GM19397 (cell line): Measurements from ENCODE around the gene SERPINE2.

ENCODE experiments used
- ATAC-seq: cut with Tn5 transposase; IDR thresholded peaks from one replicate; pipeline ENCODE4 v1.9.1; 2021; ENCODE audit warnings: mild to moderate bottlenecking, moderate library complexity; ENCODE audit not compliant: unreplicated experiment

Gene SERPINE2, protein sequence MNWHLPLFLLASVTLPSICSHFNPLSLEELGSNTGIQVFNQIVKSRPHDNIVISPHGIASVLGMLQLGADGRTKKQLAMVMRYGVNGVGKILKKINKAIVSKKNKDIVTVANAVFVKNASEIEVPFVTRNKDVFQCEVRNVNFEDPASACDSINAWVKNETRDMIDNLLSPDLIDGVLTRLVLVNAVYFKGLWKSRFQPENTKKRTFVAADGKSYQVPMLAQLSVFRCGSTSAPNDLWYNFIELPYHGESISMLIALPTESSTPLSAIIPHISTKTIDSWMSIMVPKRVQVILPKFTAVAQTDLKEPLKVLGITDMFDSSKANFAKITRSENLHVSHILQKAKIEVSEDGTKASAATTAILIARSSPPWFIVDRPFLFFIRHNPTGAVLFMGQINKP

GRCh38 chr2:224039080-224039769, at the start of gene SERPINE2:
Gene SERPINE2, minus strand, starts transcription at chr2:224039286. Its CDS starts 37,386 bp downstream, at chr2:224001900.
- ATAC-seq, result peak; percentile 59

DNA sequence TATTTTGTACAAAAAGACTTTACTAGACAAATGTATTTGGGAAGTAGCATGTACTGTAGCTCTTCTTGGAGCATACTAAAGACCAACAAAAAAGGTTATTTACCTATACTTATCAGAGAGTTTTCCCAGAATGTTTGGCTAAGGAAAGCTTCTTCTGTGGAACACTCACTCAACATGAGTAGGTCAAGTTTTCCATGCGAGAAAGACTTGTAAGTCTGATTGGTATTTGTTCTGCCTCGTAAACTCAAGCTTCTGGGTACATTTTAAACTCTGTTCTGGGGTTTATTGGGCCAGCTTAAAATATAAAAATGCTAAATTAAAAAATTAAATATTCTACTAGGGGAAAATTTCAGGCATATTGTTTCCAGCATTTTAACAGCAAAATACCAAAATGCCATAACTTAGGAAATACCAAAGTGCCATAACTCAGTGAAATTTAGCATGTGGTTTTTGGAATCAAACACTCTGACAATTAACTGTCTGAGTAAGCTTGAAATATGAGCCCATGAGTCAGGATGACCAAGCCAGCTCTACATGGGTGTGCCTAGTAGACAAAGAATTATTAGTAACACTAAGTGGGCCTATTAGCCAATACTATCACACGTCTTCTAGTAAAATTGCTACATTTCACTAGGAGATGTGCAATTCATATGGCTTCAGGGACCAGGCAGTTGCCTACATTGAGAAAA, 47.3 kb upstream of the SERPINE2 start:
- ATAC-seq, result no peak

DNA sequence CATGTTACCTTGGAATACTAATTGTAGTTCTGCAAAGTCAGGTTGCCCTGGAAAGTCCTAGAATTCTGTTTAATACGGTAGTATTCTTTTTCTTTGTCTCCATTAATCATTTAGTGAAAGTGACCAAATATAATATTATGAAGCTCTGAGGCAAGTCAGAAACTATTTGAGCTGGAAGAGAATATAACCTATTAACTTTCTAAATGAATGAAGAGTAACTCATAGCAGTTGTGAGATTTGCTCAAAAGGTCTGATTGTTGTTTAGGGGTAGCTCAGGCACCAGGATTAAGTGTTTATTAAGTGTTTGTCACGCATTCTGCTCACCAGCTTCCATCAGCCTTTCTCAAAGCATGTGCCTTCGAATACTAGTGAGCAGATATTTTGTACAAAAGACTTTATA, 46.7 kb upstream of the SERPINE2 start:
- no peak for ATAC-seq

GRCh38 chr2:224085246-224085645, 46.2 kb upstream of the SERPINE2 start:
- no peak for ATAC-seq

DNA sequence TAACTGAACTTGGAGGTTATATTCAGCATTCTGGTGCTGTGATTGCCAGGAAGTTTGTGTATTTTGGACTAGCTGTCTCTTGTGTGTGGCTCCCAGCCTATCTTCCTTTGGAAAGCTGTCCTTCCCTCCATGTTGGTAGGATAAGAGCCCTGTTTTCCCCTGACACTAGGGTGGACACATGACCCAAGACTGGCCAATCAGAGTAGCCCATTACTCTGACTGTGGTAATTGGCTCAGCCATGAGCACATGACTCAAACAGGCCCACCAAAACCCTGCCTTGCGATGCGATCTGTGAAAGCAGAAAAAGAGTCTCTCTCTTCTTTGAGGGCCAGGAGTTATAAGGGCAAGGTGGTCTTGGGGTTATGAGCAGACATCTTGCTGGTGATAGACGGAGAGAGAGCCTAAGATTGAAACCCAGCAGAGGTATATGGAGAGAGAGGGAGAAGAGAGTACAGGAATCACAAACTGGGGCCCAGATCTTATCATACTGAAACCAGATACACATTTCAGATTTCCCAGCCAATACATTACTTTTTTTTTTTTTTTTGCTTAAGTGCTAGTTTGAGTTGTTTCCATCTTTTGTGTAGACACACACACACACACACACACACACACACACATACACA, 45.3 kb upstream of the SERPINE2 start:
- ATAC-seq, result no peak

DNA sequence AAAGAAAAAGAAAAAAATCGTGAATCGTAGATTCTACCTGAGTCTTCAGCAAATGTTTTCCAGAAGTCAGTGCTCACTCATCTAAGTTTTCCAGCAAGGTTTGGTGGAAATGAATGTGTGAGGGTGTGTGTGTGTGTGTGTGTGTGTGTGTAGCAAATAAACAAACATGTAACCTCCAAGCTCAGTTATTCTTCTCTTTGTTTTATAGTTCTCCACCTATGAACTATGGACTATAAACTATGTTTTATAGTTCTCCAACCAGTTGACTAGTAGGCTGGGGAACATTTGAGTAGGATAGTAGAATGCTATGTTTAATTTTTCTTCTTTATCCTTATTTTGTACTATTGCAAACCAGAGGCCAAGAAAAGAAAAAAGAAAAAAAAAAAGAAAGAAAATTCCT, 44.6 kb upstream of the SERPINE2 start:
- no peak for ATAC-seq

DNA sequence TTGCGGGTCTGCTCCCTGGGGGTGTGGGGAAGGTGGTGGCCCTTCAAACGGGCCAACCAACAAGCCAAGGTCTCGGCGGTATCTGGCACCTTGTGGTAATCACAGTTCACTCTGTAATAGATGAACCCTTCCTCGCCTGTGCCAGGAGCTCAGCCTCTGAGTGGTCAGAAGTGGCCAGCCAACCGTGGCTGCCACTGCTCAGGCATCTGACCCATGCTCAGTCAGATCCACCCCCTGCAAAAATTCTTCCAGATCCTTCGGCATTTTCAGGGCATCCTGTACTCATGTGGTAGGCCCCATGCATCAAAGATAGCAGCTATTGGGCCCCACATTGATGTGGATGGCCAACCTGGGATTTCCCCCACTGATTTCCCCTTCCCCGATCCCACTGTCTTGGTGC, 39.6 kb upstream of the SERPINE2 start:
- ATAC-seq, result no peak

DNA sequence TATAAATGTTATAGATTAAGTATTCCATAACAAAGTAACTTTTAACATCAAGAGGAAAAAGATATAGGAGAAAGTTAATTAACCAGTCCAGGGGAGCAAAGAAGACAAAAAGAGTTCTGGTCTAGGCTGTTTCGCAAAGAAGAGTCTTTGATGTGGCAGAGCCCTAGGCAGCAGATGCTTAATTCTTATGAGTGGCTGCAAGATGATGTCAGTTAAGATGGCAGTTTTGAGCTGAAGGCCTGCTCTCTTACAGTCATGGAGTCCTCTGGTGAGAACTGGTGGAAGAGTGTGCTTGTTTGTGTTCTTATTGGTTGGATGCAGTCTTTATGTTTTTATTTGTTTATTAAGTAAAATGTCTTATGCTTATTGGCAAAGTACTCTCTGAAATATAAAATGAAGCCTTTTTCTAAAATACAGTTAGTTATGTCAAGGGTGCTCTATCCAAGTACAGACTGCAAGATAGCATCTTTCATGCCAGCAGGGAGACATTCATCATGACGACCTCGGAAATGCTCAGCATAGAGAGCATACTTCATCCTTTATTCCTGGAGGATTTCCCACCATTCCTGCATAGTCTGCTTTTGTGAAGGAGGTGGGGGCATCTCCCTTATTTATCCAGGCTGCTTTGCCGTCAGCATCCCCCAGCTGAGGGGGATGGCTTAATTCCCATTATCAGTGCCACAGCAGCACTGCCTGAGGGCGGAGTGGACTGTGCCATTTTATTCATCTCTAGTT, 38.9 kb upstream of the SERPINE2 start:
- ATAC-seq, result no peak

- no peak for ATAC-seq
Measured at GRCh38 chr2:224075588-224075987, 36.5 kb upstream of the SERPINE2 start.

- ATAC-seq, result no peak
Measured at GRCh38 chr2:224073676-224074075, 34.6 kb upstream of the SERPINE2 start.

DNA sequence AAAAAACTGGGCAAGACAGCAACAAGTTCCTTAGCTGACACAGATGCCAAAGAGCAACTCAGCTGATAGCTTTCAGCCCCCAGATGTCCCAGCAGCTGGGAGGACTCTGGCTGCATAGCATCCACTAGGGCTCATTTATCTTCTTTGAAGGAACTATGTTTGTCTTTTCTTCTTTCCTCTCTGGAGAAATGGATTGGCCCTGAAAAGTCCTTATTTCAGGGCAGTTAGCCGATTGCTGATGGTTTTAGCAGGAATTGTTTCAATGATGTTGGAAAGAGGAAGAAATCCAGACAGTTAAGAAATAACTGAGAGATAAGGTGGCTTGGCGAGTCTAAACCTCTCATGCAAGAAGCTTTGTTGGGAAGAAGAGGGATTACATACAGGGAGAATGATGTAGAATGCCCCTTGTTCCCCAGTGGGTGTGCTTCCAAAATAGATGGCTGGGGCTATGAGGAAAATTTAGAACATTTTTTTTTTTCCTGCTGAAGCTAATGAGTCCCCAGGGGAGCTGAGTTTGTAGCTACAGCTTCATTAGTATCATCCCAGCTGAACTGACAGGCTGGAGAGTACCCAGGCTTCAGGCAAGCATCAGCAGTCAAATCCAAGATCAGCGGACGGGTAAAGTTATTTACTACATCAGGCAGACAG, 33.6 kb upstream of the SERPINE2 start:
- ATAC-seq, result no peak

DNA sequence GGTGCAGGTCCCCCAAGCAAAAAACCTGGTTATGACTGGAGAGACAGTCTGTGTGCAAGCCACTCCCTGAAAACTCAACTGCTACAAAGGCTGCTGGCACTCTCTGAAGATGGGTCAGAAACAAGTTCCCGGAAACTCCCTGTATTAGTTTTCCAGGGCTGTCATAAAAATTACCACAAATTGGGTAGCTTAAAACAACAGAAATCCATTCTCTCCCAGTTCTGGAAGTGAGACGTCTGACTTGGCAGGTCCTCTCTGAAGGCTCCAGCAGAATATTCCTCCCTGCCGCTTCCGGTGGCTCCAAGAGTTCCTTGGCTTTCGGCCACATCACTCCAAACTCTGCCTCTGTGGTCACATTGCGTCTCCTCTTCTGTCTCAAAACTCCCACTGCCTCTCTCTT, 30.1 kb upstream of the SERPINE2 start:
- ATAC-seq, result no peak

DNA sequence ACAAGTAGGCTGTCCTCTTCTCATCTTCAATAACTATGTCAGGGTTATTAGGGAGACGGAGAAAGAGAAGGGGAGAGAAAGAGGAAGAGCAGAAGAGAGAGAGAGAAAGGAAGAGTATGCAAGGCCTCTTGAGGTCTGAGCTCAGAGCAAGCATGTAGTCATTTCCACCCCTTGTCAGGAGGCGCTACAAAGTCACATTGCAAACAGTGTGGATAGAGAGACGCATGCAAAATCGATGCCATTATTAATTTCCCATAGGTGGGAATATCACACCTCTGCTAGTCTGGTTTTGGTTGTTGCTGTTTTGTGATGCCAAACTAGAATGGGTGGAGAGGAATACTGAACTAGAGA, 24.2 kb upstream of the SERPINE2 start:
- no peak for ATAC-seq

DNA sequence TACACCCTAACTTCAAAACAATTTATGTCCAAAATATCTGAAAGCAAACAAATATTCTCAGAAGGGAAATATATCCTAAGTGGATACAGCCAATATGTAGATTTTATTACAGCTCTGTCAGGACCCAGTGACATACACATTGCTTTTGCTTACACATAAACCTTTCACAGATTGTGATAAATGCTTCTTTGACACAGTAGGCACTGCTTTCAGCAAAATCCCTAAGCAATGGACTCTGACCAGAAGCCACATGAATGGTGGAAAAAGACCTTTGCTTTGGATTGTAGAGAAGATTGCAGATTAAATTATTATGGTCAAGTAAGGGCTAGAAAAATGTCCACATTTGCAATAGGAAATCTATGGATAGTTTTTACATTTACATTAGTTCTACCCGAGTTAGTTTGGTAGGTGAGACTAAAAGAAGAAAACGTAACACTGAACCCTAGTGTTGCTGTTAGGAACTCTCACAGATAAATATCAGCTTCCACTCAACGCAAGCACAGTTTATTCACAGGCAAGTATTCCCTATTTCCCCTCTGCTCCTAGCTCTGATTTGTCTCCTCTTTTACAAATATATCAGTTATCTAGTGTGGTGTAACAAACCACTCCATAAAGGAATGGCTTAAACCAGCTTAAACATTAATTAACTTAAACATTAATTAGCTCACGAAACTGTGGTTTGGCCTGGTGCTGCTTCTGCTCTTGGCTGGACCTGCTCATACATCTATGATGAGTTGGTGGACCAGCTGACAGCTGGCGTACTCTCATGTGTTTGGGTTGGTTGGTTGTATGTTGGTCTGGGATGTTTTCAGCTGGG, 23.6 kb upstream of the SERPINE2 start:
- ATAC-seq, result no peak

- ATAC-seq, result no peak
Measured at GRCh38 chr2:224060783-224061482, 21.8 kb upstream of the SERPINE2 start.

DNA sequence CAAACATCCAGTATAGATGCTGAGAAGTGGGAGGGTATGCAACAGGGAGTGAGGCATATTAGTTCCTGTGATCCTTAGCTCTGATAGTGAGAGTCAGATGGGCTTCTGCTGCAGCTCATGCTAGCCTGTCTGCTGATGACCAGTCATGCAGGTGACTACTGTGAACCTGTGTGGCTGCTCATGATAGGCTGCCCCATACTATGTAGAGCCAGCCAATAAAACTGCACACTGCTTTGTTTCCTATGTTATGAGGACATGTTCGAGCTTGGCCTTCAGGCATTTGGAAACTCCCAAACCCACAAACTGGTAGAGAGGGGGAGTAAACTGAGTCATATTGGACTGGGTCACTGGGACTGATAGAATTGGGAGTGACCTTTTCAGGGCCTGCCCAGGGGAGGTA, 20.1 kb upstream of the SERPINE2 start:
- ATAC-seq, result no peak

DNA sequence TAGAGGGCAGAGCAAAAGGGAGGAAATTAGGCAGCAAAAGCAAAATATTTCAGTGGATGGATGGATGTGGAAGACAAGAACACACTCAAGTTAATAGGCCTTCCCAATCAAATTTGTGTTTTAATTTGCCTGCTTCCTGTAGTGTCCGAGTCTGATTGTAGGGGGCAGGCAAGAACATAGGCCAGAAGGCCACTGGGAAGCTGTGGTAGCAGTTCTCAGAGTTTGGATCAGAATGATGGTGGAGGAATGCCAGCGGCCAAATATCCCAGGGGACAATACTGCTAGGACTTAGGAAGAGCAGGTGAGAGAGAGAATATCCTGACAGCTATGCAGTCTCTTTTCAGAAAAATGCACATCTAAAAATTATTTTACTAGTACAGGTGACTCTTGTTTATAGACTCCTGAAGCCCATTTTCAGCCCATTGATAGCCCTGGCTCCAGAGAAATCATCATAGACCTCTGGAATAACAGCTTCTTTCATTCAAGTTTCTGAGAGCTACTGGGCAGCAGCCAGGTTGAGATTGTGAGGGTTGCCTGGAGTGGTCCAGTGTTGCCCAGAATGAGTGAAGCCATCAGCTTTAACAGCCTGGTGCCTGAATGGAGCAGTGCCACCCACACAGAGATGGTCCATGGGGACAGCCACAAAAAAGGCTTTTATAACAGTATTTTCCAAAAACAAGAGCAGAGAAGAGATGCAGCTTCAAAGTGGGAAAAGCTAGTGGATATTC, 19.1 kb upstream of the SERPINE2 start:
- no peak for ATAC-seq

DNA sequence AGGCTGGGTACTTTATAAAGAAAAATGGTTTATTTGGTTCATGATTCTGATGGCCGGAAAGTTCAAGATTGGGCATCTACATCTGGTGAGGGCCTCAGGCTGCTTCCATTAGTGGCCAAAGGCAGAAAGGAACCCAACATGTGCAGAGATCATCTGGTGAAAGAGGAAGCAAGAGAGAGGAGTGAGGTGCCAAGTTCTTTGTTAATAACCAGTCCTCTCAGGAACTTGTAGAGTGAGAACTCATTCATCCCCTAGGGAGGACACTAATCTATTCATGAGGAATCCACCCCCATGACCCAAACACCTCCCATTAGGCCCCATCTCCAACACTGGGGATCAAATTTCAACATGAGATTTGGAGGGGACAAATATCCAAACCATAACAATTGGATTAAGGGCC, 17.8 kb upstream of the SERPINE2 start:
- no peak for ATAC-seq
